NT2/D1 (cell line): ENCODE results near the gene TMEM98.

ENCODE experiments used
- SUZ12 ChIP-seq: IDR thresholded peaks from 2 replicates; pipeline ENCODE4 v1.6.1; 2011; ENCODE audit not compliant: insufficient read length, insufficient read depth; ENCODE audit errors: extremely low read depth
- YY1 ChIP-seq: IDR thresholded peaks from 2 replicates; pipeline ENCODE4 v1.6.1; 2011; ENCODE audit not compliant: insufficient read length, insufficient read depth
- ZNF274 ChIP-seq: IDR thresholded peaks from 2 replicates; pipeline ENCODE4 v1.6.1; 2011; ENCODE audit warnings: mild to moderate bottlenecking, low read depth, low read length

GRCh38 chr17:32894245-32894644 lies 33.7 kb upstream of the TMEM98 start:
- no peak for TF ChIP-seq YY1
- TF ChIP-seq ZNF274, result no peak
- TF ChIP-seq SUZ12, result no peak
